Activated T-cell treated with anti-CD3 and anti-CD28 coated beads, Interleukin-2, amount 50 U/mL, for 24 hours (primary cell): ENCODE data around the gene COX19.
"Not testable (repeated sequence)": the region's sequence is repeated elsewhere in the genome, so short reads cannot be mapped to it uniquely, and the experiment has no call there.

Experiments
- DNase-seq: peaks from one replicate; pipeline ENCODE4 v3.0.0-alpha.2; 2020
- H3K27ac Mint-ChIP-seq: 2 replicates; pipeline ENCODE4 v1.8.0; 2020; ENCODE audit warnings: mild to moderate bottlenecking, mixed read lengths
- H3K27me3 Mint-ChIP-seq: 2 replicates; pipeline ENCODE4 v1.8.0; 2020; ENCODE audit warnings: mixed read lengths
- H3K36me3 Mint-ChIP-seq: 2 replicates; pipeline ENCODE4 v1.8.0; 2020; ENCODE audit warnings: low read depth, mixed read lengths
- H3K4me1 Mint-ChIP-seq: 2 replicates; pipeline ENCODE4 v1.8.0; 2020; ENCODE audit warnings: low read depth, mixed read lengths
- H3K4me3 Mint-ChIP-seq: 2 replicates; pipeline ENCODE4 v1.8.0; 2020; ENCODE audit warnings: mild to moderate bottlenecking, moderate library complexity, mixed read lengths
- H3K9me3 Mint-ChIP-seq: 2 replicates; pipeline ENCODE4 v1.8.0; 2020; ENCODE audit warnings: mixed read lengths

COX19 gene

DNA sequence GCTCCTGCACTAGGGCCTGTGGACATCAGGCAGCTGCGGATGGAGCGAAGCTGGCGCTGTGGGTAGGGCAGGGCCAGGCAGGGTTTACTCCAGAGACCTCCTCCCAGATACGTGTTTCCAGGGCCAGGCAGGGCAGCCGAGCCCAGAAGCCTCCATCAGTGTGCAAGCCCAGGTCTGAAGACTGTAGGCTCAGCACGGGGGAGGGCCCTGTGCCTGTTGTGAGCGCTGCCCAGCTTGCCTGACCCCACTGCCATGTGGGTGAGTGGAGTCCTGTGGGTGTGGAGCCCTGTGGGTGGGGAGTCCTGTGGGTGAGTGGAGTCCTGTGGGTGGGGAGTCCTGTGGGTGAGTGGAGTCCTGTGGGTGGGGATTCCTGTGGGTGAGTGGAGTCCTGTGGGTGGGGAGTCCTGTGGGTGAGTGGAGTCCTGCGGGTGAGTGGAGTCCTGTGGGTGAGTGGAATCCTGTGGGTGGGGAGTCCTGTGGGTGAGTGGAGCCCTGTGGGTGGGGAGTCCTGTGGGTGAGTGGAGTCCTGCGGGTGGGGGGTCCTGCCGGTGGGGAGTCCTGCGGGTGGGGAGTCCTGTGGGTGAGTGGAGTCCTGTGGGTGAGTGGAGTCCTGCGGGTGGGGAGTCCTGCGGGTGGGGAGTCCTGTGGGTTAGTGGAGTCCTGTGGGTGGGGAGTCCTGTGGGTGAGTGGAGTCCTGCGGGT, 25.9 kb upstream of the COX19 start:
- not testable (repeated sequence) for DNase-seq, H3K4me3 Mint-ChIP-seq, H3K9me3 Mint-ChIP-seq, H3K27me3 Mint-ChIP-seq, H3K4me1 Mint-ChIP-seq, H3K27ac Mint-ChIP-seq
- H3K36me3 Mint-ChIP-seq, result peaks cover 28% of the 10 kb centered on the region

DNA sequence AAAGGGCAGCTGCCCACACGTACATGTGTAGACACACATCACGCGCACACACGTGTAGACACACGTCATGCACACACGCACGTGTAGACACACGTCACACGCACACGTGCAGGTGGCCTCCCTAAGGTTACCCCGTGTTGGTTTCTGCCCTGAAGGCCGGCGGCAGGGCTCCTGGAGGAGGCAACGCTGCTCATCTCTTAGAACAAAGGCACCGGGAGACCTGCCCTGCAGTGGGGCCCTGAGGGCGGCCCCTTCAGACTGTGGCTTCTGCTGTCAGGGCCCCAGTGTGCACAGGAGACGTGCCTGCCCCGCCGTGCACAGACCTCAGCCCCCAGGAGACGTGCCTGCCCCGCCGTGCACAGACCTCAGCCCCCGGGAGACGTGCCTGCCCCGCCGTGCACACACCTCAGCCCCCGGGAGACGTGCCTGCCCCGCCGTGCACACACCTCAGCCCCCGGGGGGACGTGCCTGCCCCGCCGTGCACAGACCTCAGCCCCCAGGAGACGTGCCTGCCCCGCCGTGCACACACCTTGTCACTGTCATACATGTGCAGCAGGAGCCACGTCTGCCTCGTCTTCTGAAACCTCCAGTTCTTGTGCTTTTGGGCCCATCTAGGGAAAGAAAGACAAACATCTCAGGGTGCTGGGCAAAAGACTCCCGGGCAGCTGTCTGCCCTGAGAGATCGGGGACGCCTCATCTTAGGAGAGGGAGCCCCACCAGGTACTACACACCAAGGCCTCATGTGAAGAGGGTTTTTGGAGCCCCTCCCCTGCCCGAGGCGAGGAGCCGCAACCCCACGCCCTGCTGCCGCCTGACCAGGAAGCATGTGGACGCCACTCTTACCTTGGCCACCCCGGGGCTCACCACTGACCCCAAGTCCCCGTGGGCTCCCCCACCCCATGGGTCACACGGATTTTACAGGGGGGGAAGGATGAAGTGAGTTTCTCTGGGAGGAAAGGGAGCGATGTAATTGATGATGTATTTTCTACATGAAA, 24.9 kb upstream of the COX19 start:
- no peaks in the 10 kb centered on the region for H3K4me1 Mint-ChIP-seq
- no peaks in the 10 kb centered on the region for H3K27me3 Mint-ChIP-seq
- no peaks in the 10 kb centered on the region for H3K9me3 Mint-ChIP-seq
- H3K36me3 Mint-ChIP-seq, result peaks cover 25% of the 10 kb centered on the region
- no peak for DNase-seq
- no peak overlapping the region for H3K4me3 Mint-ChIP-seq
- no peak overlapping the region for H3K27ac Mint-ChIP-seq

- Mint-ChIP-seq H3K36me3 (peaks cover 24% of the 10 kb centered on the region), H3K4me1 (no peaks in the 10 kb centered on the region), H3K9me3 (no peaks in the 10 kb centered on the region), H3K27me3 (no peaks in the 10 kb centered on the region), H3K4me3 (no peak overlapping the region), H3K27ac (no peak overlapping the region)
- DNase-seq, result no peak
Observed at GRCh38 chr7:999149-999879, 24.0 kb upstream of the COX19 start.

GRCh38 chr7:997404-998395, 22.4 kb upstream of the COX19 start:
- Mint-ChIP-seq H3K9me3 (no peaks in the 10 kb centered on the region), H3K27ac (no peak overlapping the region), H3K4me3 (no peak overlapping the region), H3K36me3 (peaks cover 21% of the 10 kb centered on the region), H3K4me1 (peaks cover 5% of the 10 kb centered on the region), H3K27me3 (no peaks in the 10 kb centered on the region)
- no peak for DNase-seq

- no peaks in the 10 kb centered on the region for H3K27me3 Mint-ChIP-seq
- peaks cover 5% of the 10 kb centered on the region for H3K4me1 Mint-ChIP-seq
- H3K27ac Mint-ChIP-seq, result no peak overlapping the region
- H3K9me3 Mint-ChIP-seq, result no peaks in the 10 kb centered on the region
- H3K36me3 Mint-ChIP-seq, result peaks cover 21% of the 10 kb centered on the region
- no peak for DNase-seq
- no peak overlapping the region for H3K4me3 Mint-ChIP-seq
Observed at GRCh38 chr7:996079-996872, 20.9 kb upstream of the COX19 start.

- no peak overlapping the region for H3K27ac Mint-ChIP-seq
- peaks cover 5% of the 10 kb centered on the region for H3K4me1 Mint-ChIP-seq
- H3K4me3 Mint-ChIP-seq, result no peak overlapping the region
- no peaks in the 10 kb centered on the region for H3K27me3 Mint-ChIP-seq
- H3K9me3 Mint-ChIP-seq, result no peaks in the 10 kb centered on the region
- no peak for DNase-seq
- peaks cover 18% of the 10 kb centered on the region for H3K36me3 Mint-ChIP-seq
Observed at GRCh38 chr7:995571-995970, 20.2 kb upstream of the COX19 start.

DNA sequence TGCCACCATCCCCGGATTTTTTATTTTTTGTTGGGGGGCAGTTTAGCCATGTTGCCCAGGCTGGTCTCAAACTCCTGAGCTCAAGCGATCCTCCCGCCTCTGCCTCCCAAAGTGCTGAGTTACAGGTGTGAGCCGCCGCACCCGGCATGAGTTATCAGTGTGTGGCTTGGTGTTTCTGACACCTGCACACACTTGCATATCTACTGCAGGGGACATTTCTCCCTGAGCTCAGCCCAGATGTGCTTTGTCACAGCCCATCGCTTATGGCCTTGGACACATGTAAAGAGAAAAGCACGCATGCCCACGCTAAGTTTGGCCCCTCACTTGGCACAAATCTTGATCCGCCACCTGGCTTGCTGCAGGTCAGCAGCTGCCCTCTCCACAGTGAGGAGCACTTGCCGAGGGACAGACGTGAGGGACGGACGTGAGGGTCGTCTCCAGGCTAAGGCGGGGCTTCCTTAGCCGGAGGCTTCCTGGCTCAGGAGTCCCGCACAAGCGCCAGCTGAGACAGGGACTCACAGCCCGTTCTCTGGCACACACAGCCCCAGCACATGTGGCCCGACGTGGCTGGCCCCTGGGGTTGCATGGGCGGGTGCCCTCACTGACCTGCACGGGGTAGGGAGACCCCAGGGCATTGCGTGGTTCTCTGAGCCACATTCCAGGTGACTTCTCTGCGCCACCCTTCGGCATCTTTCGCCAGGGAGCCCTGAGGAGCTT, 19.4 kb upstream of the COX19 start:
- Mint-ChIP-seq H3K36me3 (peaks cover 15% of the 10 kb centered on the region), H3K27ac (no peak overlapping the region), H3K4me1 (peaks cover 5% of the 10 kb centered on the region), H3K4me3 (no peak overlapping the region), H3K27me3 (no peaks in the 10 kb centered on the region), H3K9me3 (no peaks in the 10 kb centered on the region)
- no peak for DNase-seq

GRCh38 chr7:992709-993607, 17.6 kb upstream of the COX19 start:
- Mint-ChIP-seq H3K27ac (no peak overlapping the region), H3K9me3 (no peaks in the 10 kb centered on the region), H3K36me3 (peaks cover 7% of the 10 kb centered on the region), H3K27me3 (no peaks in the 10 kb centered on the region), H3K4me1 (peaks cover 5% of the 10 kb centered on the region), H3K4me3 (no peak overlapping the region)
- DNase-seq, result peak; percentile 93

DNA sequence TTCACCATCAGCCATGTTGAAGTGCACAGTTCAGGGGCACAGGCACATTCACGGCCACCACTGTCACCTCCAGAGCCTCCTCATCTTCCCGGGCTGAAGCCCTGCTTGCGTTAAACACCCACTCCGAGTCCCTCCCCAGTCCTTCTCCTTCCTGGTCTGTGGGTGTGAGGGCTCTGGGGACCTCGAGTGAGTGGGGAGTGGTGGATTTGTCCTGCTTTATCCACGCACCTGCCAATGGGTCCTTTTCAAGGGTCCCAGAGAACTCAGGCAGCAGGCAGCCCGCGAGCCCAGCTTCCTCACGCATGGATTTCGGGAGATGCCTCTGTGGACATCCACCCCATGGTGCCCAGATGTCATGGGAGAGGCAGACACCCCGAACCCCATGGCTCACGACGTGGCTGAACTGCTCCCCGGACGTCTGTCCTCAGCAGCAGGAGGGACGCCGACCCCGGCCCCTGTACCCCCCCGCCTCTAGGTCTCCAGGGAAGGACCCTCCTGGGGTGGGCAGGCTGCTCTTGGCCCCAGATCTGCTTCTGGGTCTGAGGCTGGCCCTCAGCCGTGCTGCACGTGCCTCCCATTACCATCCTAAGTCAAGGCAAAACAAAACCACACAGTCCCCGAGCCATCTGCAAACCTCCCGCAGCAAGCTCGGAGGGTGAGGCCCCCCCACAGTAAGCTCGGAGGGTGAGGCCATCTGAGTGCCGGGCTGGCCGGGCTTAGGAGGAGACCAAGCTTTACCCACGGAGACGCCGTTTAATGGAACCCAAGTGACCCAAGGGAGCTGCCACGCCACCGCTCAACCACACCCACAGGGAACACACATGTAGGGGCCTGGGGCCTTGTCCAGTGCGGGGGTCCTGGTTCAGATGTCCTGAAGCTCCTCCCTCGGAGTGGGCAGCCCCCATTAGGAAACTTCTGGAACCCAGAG, 16.6 kb upstream of the COX19 start:
- Mint-ChIP-seq H3K27ac (no peak overlapping the region), H3K9me3 (no peaks in the 10 kb centered on the region), H3K4me3 (no peak overlapping the region), H3K36me3 (peaks cover 2% of the 10 kb centered on the region), H3K4me1 (peaks cover 5% of the 10 kb centered on the region), H3K27me3 (no peaks in the 10 kb centered on the region)
- DNase-seq, result no peak

- Mint-ChIP-seq H3K27ac (no peak overlapping the region), H3K4me1 (peaks cover 5% of the 10 kb centered on the region), H3K4me3 (no peak overlapping the region), H3K36me3 (no peaks in the 10 kb centered on the region), H3K9me3 (no peaks in the 10 kb centered on the region), H3K27me3 (peaks cover 8% of the 10 kb centered on the region)
- no peak for DNase-seq
Observed at GRCh38 chr7:990933-991728, 15.8 kb upstream of the COX19 start.
